Iris pigment epithelial cell (primary cell): ENCODE data around the gene NLRP7.
"Not testable (repeated sequence)": the region's sequence is repeated elsewhere in the genome, so short reads cannot be mapped to it uniquely, and the experiment has no call there.

Source experiments
- DNase-seq: peaks from one replicate; pipeline ENCODE4 v3.0.0-alpha.2; 2011; ENCODE audit warnings: low read depth

The NLRP7 gene

GRCh38 chr19:54919646-54920563, 27.4 kb downstream of the NLRP7 start:
- not testable (repeated sequence) for DNase-seq

GRCh38 chr19:54918499-54918898, 28.8 kb downstream of the NLRP7 start:
- DNase-seq, result no peak

GRCh38 chr19:54916822-54917221, 30.5 kb downstream of the NLRP7 start:
- DNase-seq, result no peak

- not testable (repeated sequence) for DNase-seq
Observed at GRCh38 chr19:54907899-54908298, 39.4 kb downstream of the NLRP7 start.

GRCh38 chr19:54906819-54907218, 40.5 kb downstream of the NLRP7 start:
- DNase-seq, result no peak

- DNase-seq, result no peak
Observed at GRCh38 chr19:54905803-54906511, 41.4 kb downstream of the NLRP7 start, which contains the start of gene NCR1. TSS of gene NCR1 (plus strand) at chr19:54906148. CDS start at chr19:54906188, 40 bp downstream.

- DNase-seq, result no peak
Observed at GRCh38 chr19:54905421-54905802, 41.9 kb downstream of the NLRP7 start.

- DNase-seq, result not testable (repeated sequence)
Observed at GRCh38 chr19:54904261-54904660, 43.1 kb downstream of the NLRP7 start.

- DNase-seq, result no peak
Observed at GRCh38 chr19:54903303-54903702, 44.0 kb downstream of the NLRP7 start.

GRCh38 chr19:54902061-54902460, 45.3 kb downstream of the NLRP7 start:
- no peak for DNase-seq

GRCh38 chr19:54901153-54901552, 46.2 kb downstream of the NLRP7 start:
- DNase-seq, result not testable (repeated sequence)

- not testable (repeated sequence) for DNase-seq
Observed at GRCh38 chr19:54899646-54900045, 47.7 kb downstream of the NLRP7 start.

GRCh38 chr19:54898685-54899084, 48.6 kb downstream of the NLRP7 start:
- DNase-seq, result not testable (repeated sequence)

- DNase-seq, result no peak
Observed at GRCh38 chr19:54896036-54896435, 51.3 kb downstream of the NLRP7 start.

- DNase-seq, result not testable (repeated sequence)
Observed at GRCh38 chr19:54894106-54894505, 53.2 kb downstream of the NLRP7 start.

GRCh38 chr19:54893406-54893805, 53.9 kb downstream of the NLRP7 start:
- no peak for DNase-seq

- no peak for DNase-seq
Observed at GRCh38 chr19:54889566-54889965, 57.8 kb downstream of the NLRP7 start.

GRCh38 chr19:54888239-54888638, 59.1 kb downstream of the NLRP7 start:
- DNase-seq, result no peak

GRCh38 chr19:54883228-54883627, 64.1 kb downstream of the NLRP7 start:
- no peak for DNase-seq

- no peak for DNase-seq
Observed at GRCh38 chr19:54882758-54883157, 64.6 kb downstream of the NLRP7 start.

GRCh38 chr19:54881884-54882283, 65.4 kb downstream of the NLRP7 start:
- no peak for DNase-seq

GRCh38 chr19:54877471-54877870, 69.9 kb downstream of the NLRP7 start:
- DNase-seq, result no peak

- no peak for DNase-seq
Observed at GRCh38 chr19:54875506-54875905, 71.8 kb downstream of the NLRP7 start.
